HG03135 (cell line): ENCODE results near the gene FAM3C.
"Not testable (repeated sequence)": the region's sequence is repeated elsewhere in the genome, so short reads cannot be mapped to it uniquely, and the experiment has no call there.

ENCODE experiments used
- ATAC-seq: cut with Tn5 transposase; IDR thresholded peaks from one replicate; pipeline ENCODE4 v1.9.1; 2021; ENCODE audit warnings: mild to moderate bottlenecking, moderate library complexity; ENCODE audit not compliant: unreplicated experiment

FAM3C gene

GRCh38 chr7:121395961-121396757, at the start of gene FAM3C:
TSS of gene FAM3C (minus strand) at chr7:121396308. CDS start at chr7:121382969, 13,339 bp downstream.
- ATAC-seq: peak; percentile 87

GRCh38 chr7:121442845-121443244, 46.7 kb upstream of the FAM3C start:
- ATAC-seq: no peak

GRCh38 chr7:121440857-121441503, 44.9 kb upstream of the FAM3C start:
- ATAC-seq: no peak

GRCh38 chr7:121438043-121438955, 42.2 kb upstream of the FAM3C start:
- peak; percentile 44 for ATAC-seq

GRCh38 chr7:121437470-121437869, 41.4 kb upstream of the FAM3C start:
- ATAC-seq: no peak

- no peak for ATAC-seq
These were observed 40.6 kb upstream of the FAM3C start for GRCh38 chr7:121436688-121437087.

- ATAC-seq: no peak
These were observed 40.0 kb upstream of the FAM3C start for GRCh38 chr7:121436136-121436535.

- ATAC-seq: peak; percentile 49
These were observed 37.7 kb upstream of the FAM3C start for GRCh38 chr7:121433775-121434174.

- ATAC-seq: not testable (repeated sequence)
These were observed 36.4 kb upstream of the FAM3C start for GRCh38 chr7:121432486-121432885.

- no peak for ATAC-seq
These were observed 35.9 kb upstream of the FAM3C start for GRCh38 chr7:121431996-121432395.

GRCh38 chr7:121431389-121431995, 35.4 kb upstream of the FAM3C start:
- no peak for ATAC-seq

- no peak for ATAC-seq
These were observed 34.5 kb upstream of the FAM3C start for GRCh38 chr7:121430558-121430957.

GRCh38 chr7:121429798-121430197, 33.7 kb upstream of the FAM3C start:
- ATAC-seq: no peak

- no peak for ATAC-seq
These were observed 32.9 kb upstream of the FAM3C start for GRCh38 chr7:121428855-121429489.

GRCh38 chr7:121421743-121422142, 25.6 kb upstream of the FAM3C start:
- ATAC-seq: not testable (repeated sequence)

- no peak for ATAC-seq
These were observed 24.9 kb upstream of the FAM3C start for GRCh38 chr7:121420976-121421375.

GRCh38 chr7:121419201-121420148, 23.4 kb upstream of the FAM3C start:
- ATAC-seq: no peak

GRCh38 chr7:121416533-121416932, 20.4 kb upstream of the FAM3C start:
- no peak for ATAC-seq

- no peak for ATAC-seq
These were observed 18.3 kb upstream of the FAM3C start for GRCh38 chr7:121414436-121414835.
